Liver (tissue), 9 donors: Measurements from ENCODE around the gene CHAT. TPM values are rescaled to one million over a fixed set of nuclear protein-coding genes. Genes with fewer than 3 reads are reported as not detected.

Source experiments
- DNase-seq: peaks from one replicate; pipeline ENCODE4 v3.0.0-alpha.2; 2017; ENCODE audit warnings: low spot score
- H3K27ac ChIP-seq, 2 donors: one replicate each; pipeline ENCODE4 v1.7.0; 2013; ENCODE audit warnings: inconsistent platforms in 2 of 2, low read length in 2 of 2, control low read depth in 1 of 2, low read depth in 1 of 2, mild to moderate bottlenecking in 1 of 2
- H3K27me3 ChIP-seq, 4 donors: one replicate each; pipeline versions ENCODE4 v1.6.1 to v1.7.0; 2013; ENCODE audit warnings: low read length in 3 of 4, inconsistent platforms in 1 of 4, mild to moderate bottlenecking in 1 of 4, moderate library complexity in 1 of 4; ENCODE audit not compliant: control insufficient read depth in 4 of 4, insufficient read depth in 4 of 4
- H3K36me3 ChIP-seq, 4 donors: one replicate each; pipeline versions ENCODE4 v1.6.1 to v1.7.0; 2013; ENCODE audit warnings: low read length in 3 of 4, mild to moderate bottlenecking in 3 of 4, low read depth in 1 of 4, moderate library complexity in 1 of 4; ENCODE audit not compliant: control insufficient read depth in 4 of 4, insufficient read depth in 3 of 4
- H3K4me1 ChIP-seq, 4 donors: one replicate each; pipeline versions ENCODE4 v1.6.1 to v1.7.0; 2013; ENCODE audit warnings: low read length in 3 of 4, mild to moderate bottlenecking in 3 of 4, moderate library complexity in 1 of 4; ENCODE audit not compliant: control insufficient read depth in 4 of 4, insufficient read depth in 4 of 4
- H3K4me3 ChIP-seq, 3 donors: one replicate each; pipeline versions ENCODE4 v1.6.1 to v1.7.0; 2013; ENCODE audit warnings: low read length in 3 of 3, control low read depth in 1 of 3, low read depth in 1 of 3, mild to moderate bottlenecking in 1 of 3
- H3K9ac ChIP-seq, 2 donors: one replicate each; pipeline ENCODE4 v1.7.0; 2013; ENCODE audit warnings: low read length in 2 of 2, mild to moderate bottlenecking in 2 of 2, moderate library complexity in 2 of 2, control low read depth in 1 of 2, low read depth in 1 of 2
- H3K9me3 ChIP-seq, 4 donors: one replicate each; pipeline versions ENCODE4 v1.6.1 to v1.7.0; 2013; ENCODE audit warnings: low read length in 3 of 4; ENCODE audit not compliant: control insufficient read depth in 4 of 4
- EGR1 ChIP-seq, 2 donors: IDR thresholded peaks; 2 replicates each; pipeline ENCODE4 v1.6.1; 2016 to 2018; ENCODE audit warnings: antibody characterized with exemption in 2 of 2, low read depth in 2 of 2
- FOXA1 ChIP-seq: IDR thresholded peaks from 2 replicates; pipeline ENCODE4 v1.6.1; 2016; ENCODE audit warnings: antibody characterized with exemption
- FOXA2 ChIP-seq: IDR thresholded peaks from 2 replicates; pipeline ENCODE4 v1.6.1; 2016; ENCODE audit warnings: antibody characterized with exemption
- GABPA ChIP-seq, 2 donors: IDR thresholded peaks in 1 of 2; conservative IDR thresholded peaks in 1 of 2; 2 replicates each; pipeline ENCODE4 v1.6.1; 2016; ENCODE audit warnings: antibody characterized with exemption in 2 of 2, mild to moderate bottlenecking in 1 of 2, moderate library complexity in 1 of 2
- HNF4A ChIP-seq, 2 donors: conservative IDR thresholded peaks; 2 replicates each; pipeline ENCODE4 v1.6.1; 2016; ENCODE audit warnings: antibody characterized with exemption in 2 of 2, mild to moderate bottlenecking in 2 of 2
- HNF4G ChIP-seq: IDR thresholded peaks from 2 replicates; pipeline ENCODE4 v1.6.1; 2016; ENCODE audit warnings: antibody characterized with exemption
- JUND ChIP-seq, 2 donors: IDR thresholded peaks; 2 replicates each; pipeline ENCODE4 v1.6.1; 2016; ENCODE audit warnings: antibody characterized with exemption in 2 of 2
- MAX ChIP-seq: IDR thresholded peaks from 2 replicates; pipeline ENCODE4 v1.6.1; 2016; ENCODE audit warnings: antibody characterized with exemption
- SP1 ChIP-seq: IDR thresholded peaks from 2 replicates; pipeline ENCODE4 v1.6.1; 2018; ENCODE audit warnings: antibody characterized with exemption, mild to moderate bottlenecking
- TAF1 ChIP-seq: conservative IDR thresholded peaks from 2 replicates; pipeline ENCODE4 v1.6.1; 2016; ENCODE audit warnings: antibody characterized with exemption, mild to moderate bottlenecking
- ZBTB33 ChIP-seq: IDR thresholded peaks from 2 replicates; pipeline ENCODE4 v1.6.1; 2016; ENCODE audit warnings: antibody characterized with exemption
- whole genome bisulfite sequencing: extraction: QIAGEN DNeasy Blood & Tissue Kit; methylation state at CpG from one replicate; pipeline ENCODE4 v1.1.7; 2013; 5-methylcytosine and 5-hydroxymethylcytosine counted together
- polyA plus RNA-seq, 2 donors: library from polyadenylated mRNA; stranded (reverse) in 1 of 2; unstranded in 1 of 2; fragments of 200-250 nt in 1 of 2; fragments of >200 nt in 1 of 2; fragmentation: Nextera tagmentation in 1 of 2; extraction: Ambion mirVana in 1 of 2; gene quantifications; one replicate each; pipeline versions ENCODE4 v1.2.1 to v1.2.3, GENCODE V29; 2013 to 2015
- total RNA-seq, 2 donors: library from RNA; depleted of rRNA; stranded (reverse); fragments of >200 nt; gene quantifications; one replicate each; pipeline ENCODE4 v1.2.3, GENCODE V29; 2014
- TF ChIP-seq, protein P1 (sequence below): IDR thresholded peaks from 2 replicates; pipeline ENCODE4 v1.6.1; 2016; ENCODE audit warnings: antibody characterized with exemption, mild to moderate bottlenecking
- TF ChIP-seq, protein P2 (sequence below): fragments of 150-350 bp; IDR thresholded peaks from 2 replicates; pipeline ENCODE4 v1.5.1; 2017; ENCODE audit warnings: improper control_type of control experiment, low read depth, low read length; ENCODE audit not compliant: missing input control
- TF ChIP-seq, protein P3 (sequence below): IDR thresholded peaks from 2 replicates; pipeline ENCODE4 v1.6.1; 2016; ENCODE audit warnings: antibody characterized with exemption
- donor health status: healthy.
- donor health status: healthy.
- donor health status: healthy.
- donor health status: healthy.
- donor health status: healthy.

CHAT gene
- total and polyA plus RNA-seq, 4 donors, result not detected

GRCh38 chr10:49649936-49650723 lies 36.3 kb downstream of the CHAT start (continued):
- no peak for TF ChIP-seq SP1
- TF ChIP-seq, protein P1, sequence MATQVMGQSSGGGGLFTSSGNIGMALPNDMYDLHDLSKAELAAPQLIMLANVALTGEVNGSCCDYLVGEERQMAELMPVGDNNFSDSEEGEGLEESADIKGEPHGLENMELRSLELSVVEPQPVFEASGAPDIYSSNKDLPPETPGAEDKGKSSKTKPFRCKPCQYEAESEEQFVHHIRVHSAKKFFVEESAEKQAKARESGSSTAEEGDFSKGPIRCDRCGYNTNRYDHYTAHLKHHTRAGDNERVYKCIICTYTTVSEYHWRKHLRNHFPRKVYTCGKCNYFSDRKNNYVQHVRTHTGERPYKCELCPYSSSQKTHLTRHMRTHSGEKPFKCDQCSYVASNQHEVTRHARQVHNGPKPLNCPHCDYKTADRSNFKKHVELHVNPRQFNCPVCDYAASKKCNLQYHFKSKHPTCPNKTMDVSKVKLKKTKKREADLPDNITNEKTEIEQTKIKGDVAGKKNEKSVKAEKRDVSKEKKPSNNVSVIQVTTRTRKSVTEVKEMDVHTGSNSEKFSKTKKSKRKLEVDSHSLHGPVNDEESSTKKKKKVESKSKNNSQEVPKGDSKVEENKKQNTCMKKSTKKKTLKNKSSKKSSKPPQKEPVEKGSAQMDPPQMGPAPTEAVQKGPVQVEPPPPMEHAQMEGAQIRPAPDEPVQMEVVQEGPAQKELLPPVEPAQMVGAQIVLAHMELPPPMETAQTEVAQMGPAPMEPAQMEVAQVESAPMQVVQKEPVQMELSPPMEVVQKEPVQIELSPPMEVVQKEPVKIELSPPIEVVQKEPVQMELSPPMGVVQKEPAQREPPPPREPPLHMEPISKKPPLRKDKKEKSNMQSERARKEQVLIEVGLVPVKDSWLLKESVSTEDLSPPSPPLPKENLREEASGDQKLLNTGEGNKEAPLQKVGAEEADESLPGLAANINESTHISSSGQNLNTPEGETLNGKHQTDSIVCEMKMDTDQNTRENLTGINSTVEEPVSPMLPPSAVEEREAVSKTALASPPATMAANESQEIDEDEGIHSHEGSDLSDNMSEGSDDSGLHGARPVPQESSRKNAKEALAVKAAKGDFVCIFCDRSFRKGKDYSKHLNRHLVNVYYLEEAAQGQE, result no peak

DNA sequence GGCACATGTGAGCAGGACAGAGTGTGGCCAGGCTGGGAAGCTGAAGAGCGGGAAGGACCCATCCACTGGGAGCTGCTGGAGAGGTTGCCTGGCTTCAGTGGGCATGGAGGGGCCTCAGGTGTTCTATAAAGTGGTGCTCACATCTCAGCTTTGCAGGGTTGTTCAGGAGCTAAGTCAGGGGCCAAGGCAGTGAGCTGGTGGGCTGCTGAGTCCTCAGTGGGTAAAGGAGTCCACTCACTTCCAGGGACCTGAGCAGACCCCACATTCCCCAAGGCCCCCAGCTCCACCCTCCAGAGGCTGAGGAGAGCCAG lies 36.8 kb downstream of the CHAT start:
- no peak for TF ChIP-seq TAF1
- H3K27me3 ChIP-seq, result no peaks in the 10 kb centered on the region
- no peaks in the 10 kb centered on the region for H3K36me3 ChIP-seq
- no peak overlapping the region for H3K4me3 ChIP-seq
- H3K9ac ChIP-seq, result no peak overlapping the region
- no peak for DNase-seq
- H3K4me1 ChIP-seq, result no peaks in the 10 kb centered on the region
- no peak overlapping the region for H3K27ac ChIP-seq
- WGBS, result 98% methylated on average over 1 of the region's 1 CpG
- H3K9me3 ChIP-seq, result no peaks in the 10 kb centered on the region

- TF ChIP-seq FOXA2 (no peak), HNF4G (no peak), FOXA1 (no peak), EGR1 (IDR thresholded peaks at IDR 0.05; ENCODE audit: low read depth in 2 of 2) (no peak), JUND (IDR thresholded peaks at IDR 0.05) (no peak), ZBTB33 (no peak), MAX (no peak), SP1 (no peak), HNF4A (conservative IDR thresholded peaks at IDR 0.05) (no peak), GABPA (IDR thresholded peaks at IDR 0.05 in 1 of 2, conservative IDR thresholded peaks at IDR 0.05 in 1 of 2) (no peak)
- TF ChIP-seq, protein P2, sequence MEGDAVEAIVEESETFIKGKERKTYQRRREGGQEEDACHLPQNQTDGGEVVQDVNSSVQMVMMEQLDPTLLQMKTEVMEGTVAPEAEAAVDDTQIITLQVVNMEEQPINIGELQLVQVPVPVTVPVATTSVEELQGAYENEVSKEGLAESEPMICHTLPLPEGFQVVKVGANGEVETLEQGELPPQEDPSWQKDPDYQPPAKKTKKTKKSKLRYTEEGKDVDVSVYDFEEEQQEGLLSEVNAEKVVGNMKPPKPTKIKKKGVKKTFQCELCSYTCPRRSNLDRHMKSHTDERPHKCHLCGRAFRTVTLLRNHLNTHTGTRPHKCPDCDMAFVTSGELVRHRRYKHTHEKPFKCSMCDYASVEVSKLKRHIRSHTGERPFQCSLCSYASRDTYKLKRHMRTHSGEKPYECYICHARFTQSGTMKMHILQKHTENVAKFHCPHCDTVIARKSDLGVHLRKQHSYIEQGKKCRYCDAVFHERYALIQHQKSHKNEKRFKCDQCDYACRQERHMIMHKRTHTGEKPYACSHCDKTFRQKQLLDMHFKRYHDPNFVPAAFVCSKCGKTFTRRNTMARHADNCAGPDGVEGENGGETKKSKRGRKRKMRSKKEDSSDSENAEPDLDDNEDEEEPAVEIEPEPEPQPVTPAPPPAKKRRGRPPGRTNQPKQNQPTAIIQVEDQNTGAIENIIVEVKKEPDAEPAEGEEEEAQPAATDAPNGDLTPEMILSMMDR, result no peak
- TF ChIP-seq, protein P3, sequence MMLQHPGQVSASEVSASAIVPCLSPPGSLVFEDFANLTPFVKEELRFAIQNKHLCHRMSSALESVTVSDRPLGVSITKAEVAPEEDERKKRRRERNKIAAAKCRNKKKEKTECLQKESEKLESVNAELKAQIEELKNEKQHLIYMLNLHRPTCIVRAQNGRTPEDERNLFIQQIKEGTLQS, result no peak
- TF ChIP-seq, protein P1, result no peak
- H3K9me3 ChIP-seq, result no peaks in the 10 kb centered on the region
- no peak overlapping the region for H3K4me3 ChIP-seq
- no peaks in the 10 kb centered on the region for H3K27me3 ChIP-seq
- no peak overlapping the region for H3K27ac ChIP-seq
- DNase-seq, result peak; percentile 24
- H3K36me3 ChIP-seq, result no peaks in the 10 kb centered on the region
- H3K4me1 ChIP-seq, result no peaks in the 10 kb centered on the region
- 82% methylated on average over 15 of the region's 15 CpGs for WGBS
- no peak overlapping the region for H3K9ac ChIP-seq
Measured at GRCh38 chr10:49651039-49651835, 37.4 kb downstream of the CHAT start.
